Chondrocyte (in vitro differentiated cells): Measurements from ENCODE around the gene IL34. TPM values are rescaled to one million over a fixed set of nuclear protein-coding genes. Genes with fewer than 3 reads are reported as not detected.

Experiments
- DNase-seq: peaks from one replicate; pipeline ENCODE4 v3.0.0; 2021; ENCODE audit warnings: mixed read lengths, low spot score
- H3K27ac Mint-ChIP-seq: one replicate; pipeline ENCODE4 v1.8.0; 2021; ENCODE audit warnings: mild to moderate bottlenecking, moderate library complexity, mixed read lengths; ENCODE audit not compliant: unreplicated experiment
- H3K27me3 Mint-ChIP-seq: 2 replicates; pipeline ENCODE4 v1.8.0; 2021; ENCODE audit warnings: low read depth, mixed read lengths
- H3K36me3 Mint-ChIP-seq: 2 replicates; pipeline ENCODE4 v1.8.0; 2021; ENCODE audit warnings: low read depth, mixed read lengths
- H3K4me1 Mint-ChIP-seq: 2 replicates; pipeline ENCODE4 v1.8.0; 2021; ENCODE audit warnings: low read depth, mild to moderate bottlenecking, mixed read lengths
- H3K4me3 Mint-ChIP-seq: one replicate; pipeline ENCODE4 v1.8.0; 2021; ENCODE audit warnings: mild to moderate bottlenecking, moderate library complexity, mixed read lengths; ENCODE audit not compliant: unreplicated experiment
- H3K9me3 Mint-ChIP-seq: 2 replicates; pipeline ENCODE4 v1.8.0; 2021; ENCODE audit warnings: low read depth, mixed read lengths
- total RNA-seq: library from RNA; stranded (reverse); gene quantifications from 3 replicates; pipeline ENCODE4 v1.2.1, GENCODE V29; 2021
- TF ChIP-seq, protein P1 (sequence below): fragments of 200-600 bp; sonication (generic); IDR thresholded peaks from 2 replicates; pipeline ENCODE4 v1.5.0; 2021; ENCODE audit warnings: antibody characterized with exemption, mild to moderate bottlenecking, moderate library complexity

The IL34 gene
- total RNA-seq, 1 donor from 2014 or later, result 20.8 TPM

DNA sequence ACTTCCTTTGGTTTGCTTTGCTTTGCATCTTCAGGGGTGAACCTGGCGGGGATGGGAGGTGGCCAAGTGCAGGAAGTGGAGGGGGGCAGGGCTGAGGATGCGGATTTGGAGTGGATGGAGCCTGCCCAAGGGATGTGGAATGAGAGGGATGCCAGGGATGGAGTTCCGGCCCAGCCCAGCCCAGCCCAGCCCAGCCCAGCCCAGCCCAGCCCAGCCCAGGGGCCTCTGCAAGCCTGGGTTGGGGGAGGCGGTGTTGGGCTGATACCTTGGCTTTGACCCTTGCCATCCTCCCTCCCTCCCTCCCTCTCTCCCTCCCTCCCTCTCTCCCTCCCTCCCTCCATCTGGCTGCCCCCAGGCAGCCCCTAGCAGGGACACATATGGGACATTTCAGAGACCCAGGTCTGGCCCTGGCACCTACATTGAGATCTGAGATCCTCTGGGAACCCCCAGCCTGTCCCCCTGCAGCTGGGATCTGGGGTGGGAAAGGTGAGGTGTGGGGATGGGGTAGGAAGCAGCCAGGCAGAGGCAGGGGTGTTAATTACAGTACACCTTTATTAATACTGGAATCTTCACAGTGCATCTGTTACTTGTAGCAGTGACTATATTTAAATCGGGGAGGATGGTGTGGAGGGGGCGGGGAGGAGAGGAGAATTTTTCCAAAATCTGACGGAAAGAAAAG, 14.5 kb downstream of the IL34 start:
- TF ChIP-seq, protein P1, sequence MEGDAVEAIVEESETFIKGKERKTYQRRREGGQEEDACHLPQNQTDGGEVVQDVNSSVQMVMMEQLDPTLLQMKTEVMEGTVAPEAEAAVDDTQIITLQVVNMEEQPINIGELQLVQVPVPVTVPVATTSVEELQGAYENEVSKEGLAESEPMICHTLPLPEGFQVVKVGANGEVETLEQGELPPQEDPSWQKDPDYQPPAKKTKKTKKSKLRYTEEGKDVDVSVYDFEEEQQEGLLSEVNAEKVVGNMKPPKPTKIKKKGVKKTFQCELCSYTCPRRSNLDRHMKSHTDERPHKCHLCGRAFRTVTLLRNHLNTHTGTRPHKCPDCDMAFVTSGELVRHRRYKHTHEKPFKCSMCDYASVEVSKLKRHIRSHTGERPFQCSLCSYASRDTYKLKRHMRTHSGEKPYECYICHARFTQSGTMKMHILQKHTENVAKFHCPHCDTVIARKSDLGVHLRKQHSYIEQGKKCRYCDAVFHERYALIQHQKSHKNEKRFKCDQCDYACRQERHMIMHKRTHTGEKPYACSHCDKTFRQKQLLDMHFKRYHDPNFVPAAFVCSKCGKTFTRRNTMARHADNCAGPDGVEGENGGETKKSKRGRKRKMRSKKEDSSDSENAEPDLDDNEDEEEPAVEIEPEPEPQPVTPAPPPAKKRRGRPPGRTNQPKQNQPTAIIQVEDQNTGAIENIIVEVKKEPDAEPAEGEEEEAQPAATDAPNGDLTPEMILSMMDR, result no peak
- peak overlapping the region; percentile 76 for H3K27ac Mint-ChIP-seq

DNA sequence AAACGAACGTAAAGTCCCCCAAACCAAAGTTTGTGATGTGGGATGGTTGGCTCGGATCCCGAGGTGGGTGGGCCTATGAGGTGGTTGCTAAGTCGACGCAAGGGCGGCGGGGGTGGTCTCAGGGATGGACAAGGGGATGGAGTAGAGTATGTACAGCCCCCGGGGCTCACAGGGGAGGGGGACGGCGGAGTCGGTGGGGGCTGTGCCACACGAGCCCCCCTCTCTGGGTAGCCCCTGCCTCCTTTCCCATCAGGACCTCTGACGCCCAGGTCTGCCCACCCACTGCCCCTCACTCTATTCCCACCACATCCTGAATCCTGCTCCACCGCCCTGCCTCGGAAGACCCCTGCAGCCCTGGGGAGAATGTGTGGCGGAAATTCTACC, 15.2 kb downstream of the IL34 start:
- Mint-ChIP-seq H3K36me3 (peaks cover 20% of the 10 kb centered on the region), H3K27me3 (no peaks in the 10 kb centered on the region), H3K9me3 (no peaks in the 10 kb centered on the region), H3K4me1 (peaks cover 24% of the 10 kb centered on the region), H3K27ac (peak overlapping the region; percentile 89), H3K4me3 (no peak overlapping the region)
- TF ChIP-seq, protein P1, result no peak
- no peak for DNase-seq

More for the DNA sequence above, 14.5 kb downstream of the IL34 start:
- H3K4me3 Mint-ChIP-seq, result no peak overlapping the region
- peaks cover 24% of the 10 kb centered on the region for H3K4me1 Mint-ChIP-seq
- H3K27me3 Mint-ChIP-seq, result no peaks in the 10 kb centered on the region
- H3K36me3 Mint-ChIP-seq, result peaks cover 13% of the 10 kb centered on the region
- DNase-seq, result no peak
- H3K9me3 Mint-ChIP-seq, result no peaks in the 10 kb centered on the region

DNA sequence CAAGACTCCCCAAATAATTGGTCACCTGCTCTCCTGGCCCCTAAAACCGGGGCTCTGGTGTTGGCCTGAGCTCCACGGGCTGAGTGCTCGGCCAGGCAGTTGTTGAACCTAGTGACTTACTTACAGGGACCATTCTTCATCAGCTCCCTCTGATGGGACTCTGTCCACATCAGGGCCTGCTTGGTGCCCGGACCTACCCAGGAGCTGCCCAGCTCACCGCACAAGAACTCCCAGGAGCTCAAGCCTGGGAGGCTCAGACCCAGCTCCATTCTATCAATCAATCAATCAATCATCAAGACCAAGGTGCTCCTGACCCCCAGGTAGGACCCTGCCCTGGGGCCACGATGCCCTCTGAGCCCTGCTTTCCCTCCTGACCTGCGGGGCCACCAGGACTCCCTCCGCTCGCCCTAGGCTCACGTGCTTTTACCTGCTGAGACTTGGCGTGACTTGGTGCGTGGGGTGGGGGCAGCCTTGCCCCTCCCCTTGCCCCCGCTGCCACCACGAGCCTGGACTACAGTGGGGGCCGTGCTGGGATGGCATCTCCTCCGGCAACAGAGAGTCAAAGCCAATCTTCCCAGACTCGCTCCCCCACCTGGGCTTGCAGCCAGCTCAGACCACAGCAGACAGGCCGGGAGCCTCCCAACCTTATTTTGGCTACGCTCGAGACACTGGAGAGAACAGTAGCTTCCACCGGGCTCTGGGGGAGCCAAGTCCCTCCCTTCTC, 15.7 kb downstream of the IL34 start:
- TF ChIP-seq, protein P1, result peak; percentile 6
- Mint-ChIP-seq H3K36me3 (peaks cover 22% of the 10 kb centered on the region), H3K27me3 (no peaks in the 10 kb centered on the region), H3K4me3 (no peak overlapping the region), H3K4me1 (peaks cover 24% of the 10 kb centered on the region), H3K9me3 (no peaks in the 10 kb centered on the region), H3K27ac (peak overlapping the region; percentile 89)
- no peak for DNase-seq

DNA sequence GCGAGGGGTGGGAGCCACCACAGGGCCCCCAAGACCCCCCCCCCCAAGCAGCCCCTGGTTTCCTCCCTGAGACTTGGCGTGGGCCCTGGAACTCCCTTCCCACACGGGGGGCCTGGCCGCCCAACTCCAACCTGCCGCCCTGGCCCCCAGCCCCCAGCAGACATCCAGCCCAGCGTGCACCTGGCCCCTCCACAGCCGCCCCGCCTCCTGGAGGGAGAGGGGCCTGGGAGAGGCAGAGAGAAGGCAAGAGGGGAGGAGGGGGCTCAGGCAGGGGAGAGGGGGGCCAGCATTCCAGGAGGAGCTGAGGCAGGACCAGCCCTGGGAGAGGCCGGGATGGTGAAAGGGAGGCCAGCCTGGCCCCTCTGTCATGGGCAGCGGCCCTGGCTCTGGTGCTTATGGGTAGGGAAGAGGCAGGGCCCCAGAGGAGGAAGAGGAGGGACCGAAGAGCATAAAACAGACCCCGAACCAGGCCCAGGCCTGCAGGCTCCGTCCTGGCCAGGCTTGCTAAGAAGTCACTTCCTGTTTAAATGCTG, 16.7 kb downstream of the IL34 start:
- Mint-ChIP-seq H3K36me3 (peaks cover 27% of the 10 kb centered on the region), H3K27ac (peak overlapping the region; percentile 57)

More for the DNA sequence above, 16.7 kb downstream of the IL34 start:
- DNase-seq, result peak; percentile 79
- TF ChIP-seq, protein P1, result no peak
- H3K4me1 Mint-ChIP-seq, result peaks cover 24% of the 10 kb centered on the region
- no peaks in the 10 kb centered on the region for H3K9me3 Mint-ChIP-seq
- no peak overlapping the region for H3K4me3 Mint-ChIP-seq
- H3K27me3 Mint-ChIP-seq, result no peaks in the 10 kb centered on the region
